HG03432 (cell line): Measurements from ENCODE around the gene PLTP.
"Not testable (repeated sequence)": the region's sequence is repeated elsewhere in the genome, so short reads cannot be mapped to it uniquely, and the experiment has no call there.

ENCODE experiments used
- ATAC-seq: cut with Tn5 transposase; IDR thresholded peaks from one replicate; pipeline ENCODE4 v1.9.1; 2021; ENCODE audit warnings: mild to moderate bottlenecking, moderate library complexity; ENCODE audit not compliant: unreplicated experiment

Gene PLTP

GRCh38 chr20:45901332-45901731, 10.6 kb downstream of the PLTP start:
- not testable (repeated sequence) for ATAC-seq

GRCh38 chr20:45899046-45899835, 12.7 kb downstream of the PLTP start:
- ATAC-seq: no peak

GRCh38 chr20:45898285-45898684, 13.7 kb downstream of the PLTP start:
- no peak for ATAC-seq

- no peak for ATAC-seq
Measured at GRCh38 chr20:45897692-45898091, 14.3 kb downstream of the PLTP start.

- ATAC-seq: no peak
Measured at GRCh38 chr20:45897289-45897688, 14.7 kb downstream of the PLTP start.

GRCh38 chr20:45896641-45897161, 15.3 kb downstream of the PLTP start:
- no peak for ATAC-seq

- ATAC-seq: no peak
Measured at GRCh38 chr20:45894797-45895196, 17.2 kb downstream of the PLTP start.

- no peak for ATAC-seq
Measured at GRCh38 chr20:45893831-45894230, 18.1 kb downstream of the PLTP start.

- no peak for ATAC-seq
Measured at GRCh38 chr20:45892828-45893500, 19.0 kb downstream of the PLTP start.

GRCh38 chr20:45892049-45892825, 19.7 kb downstream of the PLTP start:
- no peak for ATAC-seq

- peak; percentile 71 for ATAC-seq
Measured at GRCh38 chr20:45890985-45891983, 20.7 kb downstream of the PLTP start, which contains the start of the genes CTSA and NEURL2. TSS of gene CTSA (plus strand) at chr20:45891335. CDS start at chr20:45891569, 234 bp downstream. TSS of gene NEURL2 (minus strand) at chr20:45891208. CDS start at chr20:45890991, 217 bp downstream.

- peak; percentile 24 for ATAC-seq
Measured at GRCh38 chr20:45890077-45890984, 21.6 kb downstream of the PLTP start.

- ATAC-seq: no peak
Measured at GRCh38 chr20:45888681-45889080, 23.3 kb downstream of the PLTP start.

GRCh38 chr20:45887346-45887715, 24.6 kb downstream of the PLTP start, which contains the start of gene SPATA25:
TSS of gene SPATA25 (minus strand) at chr20:45887622. CDS start at chr20:45887590, 32 bp downstream.
- ATAC-seq: no peak

GRCh38 chr20:45886590-45887345, 25.2 kb downstream of the PLTP start:
- ATAC-seq: no peak

- no peak for ATAC-seq
Measured at GRCh38 chr20:45883100-45883469, 28.9 kb downstream of the PLTP start.

GRCh38 chr20:45882469-45883099, 29.4 kb downstream of the PLTP start:
- no peak for ATAC-seq
